ENCODE measurements around the gene IL1RAPL2. TPM values are rescaled to one million over a fixed set of nuclear protein-coding genes. Genes with fewer than 3 reads are reported as not detected.

The IL1RAPL2 gene
- total RNA-seq, 1 donor from 2014 or later = not detected

- Histone ChIP-seq H3K36me3 (no peaks in the 10 kb centered on the region), H3K27ac (no peak overlapping the region), H3K4me3 (no peak overlapping the region), H3K27me3 (no peaks in the 10 kb centered on the region), H3K9me3 (no peaks in the 10 kb centered on the region), H3K4me1 (no peaks in the 10 kb centered on the region)
- intact Hi-C loops (cut with DNase I) = no loop called here
- no peak for DNase-seq (ENCODE audit: low spot score in 2 of 2)
- no peak for TF ChIP-seq CTCF (IDR thresholded peaks at IDR 0.05)
These were observed 352.1 kb downstream of the IL1RAPL2 start for GRCh38 chrX:104918122-104918521.

- Histone ChIP-seq H3K9me3 (no peaks in the 10 kb centered on the region), H3K36me3 (no peaks in the 10 kb centered on the region), H3K27me3 (no peaks in the 10 kb centered on the region), H3K27ac (no peak overlapping the region), H3K4me1 (no peaks in the 10 kb centered on the region), H3K4me3 (no peak overlapping the region)
- intact Hi-C loops (cut with DNase I) = loop anchor here (2.0 kb wide), 1 partner anchor 253 kb away; no protein-coding TSS in a partner anchor
- DNase-seq (ENCODE audit: low spot score in 2 of 2) = no peak
- no peak for TF ChIP-seq CTCF (IDR thresholded peaks at IDR 0.05)
These were observed 355.7 kb downstream of the IL1RAPL2 start for GRCh38 chrX:104921584-104922205.

- intact Hi-C loops (cut with DNase I) = loop anchor here (2.0 kb wide), 1 partner anchor 253 kb away; no protein-coding TSS in a partner anchor
These were observed 356.2 kb downstream of the IL1RAPL2 start for GRCh38 chrX:104922206-104922621.

GRCh38 chrX:104929324-104929723 lies 363.3 kb downstream of the IL1RAPL2 start:
- H3K36me3 ChIP-seq = no peaks in the 10 kb centered on the region
- H3K27ac ChIP-seq = no peak overlapping the region
- H3K4me1 ChIP-seq = no peaks in the 10 kb centered on the region
- H3K27me3 ChIP-seq = no peaks in the 10 kb centered on the region
- TF ChIP-seq CTCF (IDR thresholded peaks at IDR 0.05) = no peak
- DNase-seq (ENCODE audit: low spot score in 2 of 2) = no peak
- intact Hi-C loops (cut with DNase I) = no loop called here
- H3K9me3 ChIP-seq = no peaks in the 10 kb centered on the region
- H3K4me3 ChIP-seq = no peak overlapping the region

More at GRCh38 chrX:104922206-104922621, 356.2 kb downstream of the IL1RAPL2 start:
- Histone ChIP-seq H3K9me3 (no peaks in the 10 kb centered on the region), H3K4me3 (no peak overlapping the region), H3K27ac (no peak overlapping the region), H3K36me3 (no peaks in the 10 kb centered on the region), H3K4me1 (no peaks in the 10 kb centered on the region), H3K27me3 (no peaks in the 10 kb centered on the region)
- peak; percentile 8 to 77 for DNase-seq (ENCODE audit: low spot score in 2 of 2)
- TF ChIP-seq CTCF (IDR thresholded peaks at IDR 0.05) = peak; percentile 71 to 89 (median 86)

GRCh38 chrX:104935581-104935980 lies 369.6 kb downstream of the IL1RAPL2 start:
- Histone ChIP-seq H3K4me1 (no peaks in the 10 kb centered on the region), H3K27me3 (no peaks in the 10 kb centered on the region), H3K9me3 (no peaks in the 10 kb centered on the region), H3K36me3 (no peaks in the 10 kb centered on the region), H3K4me3 (no peak overlapping the region), H3K27ac (no peak overlapping the region)
- no peak for DNase-seq (ENCODE audit: low spot score in 2 of 2)
- intact Hi-C loops (cut with DNase I) = no loop called here
- no peak for TF ChIP-seq CTCF (IDR thresholded peaks at IDR 0.05)
